ENCODE measurements around the gene RNASE9.

- TF ChIP-seq CTCF (IDR thresholded peaks at IDR 0.05; ENCODE audit: borderline replicate concordance, extremely low read depth, low read length, poor library complexity, severe bottlenecking) (no peak), EZH2 (IDR thresholded peaks at IDR 0.05; ENCODE audit: borderline replicate concordance, low read depth, low read length, severe bottlenecking) (no peak)
Observed at GRCh38 chr14:20607617-20608016, 46.8 kb upstream of the RNASE9 start.
